Astrocyte of the cerebellum (primary cell): ENCODE data around the gene XPNPEP1.
A peak's percentile ranks its signal among the peaks of the same experiment; 100 is the strongest.

Experiments used
- DNase-seq: peaks from one replicate; pipeline ENCODE4 v3.0.0-alpha.2; 2011; ENCODE audit warnings: low read depth
- H3K4me3 ChIP-seq: 2 replicates; pipeline ENCODE4 v1.5.1; 2011; ENCODE audit warnings: mild to moderate bottlenecking, low read depth, low read length, moderate library complexity
- CTCF ChIP-seq: IDR thresholded peaks from 2 replicates; pipeline ENCODE4 v1.5.1; 2012; ENCODE audit warnings: low read length, low read depth, moderate library complexity, mild to moderate bottlenecking; ENCODE audit errors: missing control alignments
- in situ Hi-C: cut with HindIII; loops from 2 replicates; pipeline ENCODE4 v1.10.0; 2017; ENCODE audit warnings: low sequenced_read_pairs

Gene XPNPEP1

DNA sequence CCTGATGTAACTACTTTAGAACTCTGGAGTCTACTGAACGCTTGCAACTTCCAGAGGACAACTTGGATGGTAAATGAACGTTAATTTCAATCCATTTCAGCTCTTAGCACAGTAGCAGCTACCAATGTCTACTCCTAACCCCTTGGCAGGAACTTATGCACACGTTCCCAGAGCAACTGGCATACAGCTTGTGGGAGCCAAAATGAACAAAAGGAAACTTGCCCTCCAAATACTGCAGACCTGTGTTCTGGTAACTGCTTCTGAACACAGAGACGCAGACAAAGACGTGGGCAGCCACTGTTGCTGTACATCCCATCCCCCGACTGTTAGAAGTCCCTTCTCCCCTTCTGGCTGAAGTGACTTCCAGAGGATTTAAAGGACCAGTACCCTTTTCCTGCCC lies 61.3 kb downstream of the XPNPEP1 start:
- in situ Hi-C loops = no loop called here
- no peak for TF ChIP-seq CTCF
- no peak overlapping the region for H3K4me3 ChIP-seq
- DNase-seq = no peak

- H3K4me3 ChIP-seq = no peak overlapping the region
- TF ChIP-seq CTCF = no peak
- no peak for DNase-seq
- in situ Hi-C loops = no loop called here
Observed at GRCh38 chr10:109861081-109861480, 62.2 kb downstream of the XPNPEP1 start.

DNA sequence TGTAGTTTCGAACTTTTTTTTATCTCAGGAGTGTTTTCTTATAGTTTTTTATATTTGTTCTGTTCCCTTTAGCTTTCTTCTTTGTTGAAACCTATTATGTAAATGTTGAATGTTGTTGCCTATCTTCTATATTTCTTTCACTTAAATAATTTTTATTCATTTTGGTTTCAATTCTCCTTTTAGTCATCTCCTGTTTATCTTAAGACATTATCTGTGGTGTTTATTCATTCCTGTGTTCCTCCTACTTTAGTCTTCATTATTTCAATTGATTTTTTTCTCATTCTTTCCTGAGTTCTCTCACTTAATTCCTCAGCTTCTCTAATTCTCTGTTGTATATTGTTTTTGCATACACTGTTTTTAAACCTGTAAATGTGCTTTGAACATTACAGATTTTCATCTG lies 64.1 kb downstream of the XPNPEP1 start:
- H3K4me3 ChIP-seq = no peak overlapping the region
- no peak for TF ChIP-seq CTCF
- DNase-seq = no peak
- in situ Hi-C loops = no loop called here

DNA sequence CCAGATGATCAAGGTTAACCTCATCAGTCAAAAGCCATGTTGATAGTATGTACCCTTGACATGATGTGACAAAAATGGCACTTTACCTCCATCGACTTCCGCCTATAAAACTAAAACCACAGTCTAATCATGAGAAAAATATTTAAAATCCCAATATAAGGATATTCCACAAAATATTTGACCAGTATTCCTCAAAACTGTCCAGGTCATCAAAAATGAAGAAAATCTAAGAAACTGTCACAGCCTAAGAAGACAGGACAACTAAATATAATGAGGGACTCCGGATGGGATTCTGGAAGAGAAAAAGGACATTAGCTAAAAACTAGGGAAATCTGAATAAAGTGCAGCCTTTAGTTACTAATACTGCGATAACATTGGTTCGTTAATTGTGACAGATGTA lies 67.6 kb downstream of the XPNPEP1 start:
- no peak for DNase-seq
- no peak for TF ChIP-seq CTCF
- in situ Hi-C loops = no loop called here
- H3K4me3 ChIP-seq = no peak overlapping the region

GRCh38 chr10:109853921-109854320 lies 69.4 kb downstream of the XPNPEP1 start:
- in situ Hi-C loops = no loop called here
- TF ChIP-seq CTCF = no peak
- no peak for DNase-seq
- H3K4me3 ChIP-seq = no peak overlapping the region

DNA sequence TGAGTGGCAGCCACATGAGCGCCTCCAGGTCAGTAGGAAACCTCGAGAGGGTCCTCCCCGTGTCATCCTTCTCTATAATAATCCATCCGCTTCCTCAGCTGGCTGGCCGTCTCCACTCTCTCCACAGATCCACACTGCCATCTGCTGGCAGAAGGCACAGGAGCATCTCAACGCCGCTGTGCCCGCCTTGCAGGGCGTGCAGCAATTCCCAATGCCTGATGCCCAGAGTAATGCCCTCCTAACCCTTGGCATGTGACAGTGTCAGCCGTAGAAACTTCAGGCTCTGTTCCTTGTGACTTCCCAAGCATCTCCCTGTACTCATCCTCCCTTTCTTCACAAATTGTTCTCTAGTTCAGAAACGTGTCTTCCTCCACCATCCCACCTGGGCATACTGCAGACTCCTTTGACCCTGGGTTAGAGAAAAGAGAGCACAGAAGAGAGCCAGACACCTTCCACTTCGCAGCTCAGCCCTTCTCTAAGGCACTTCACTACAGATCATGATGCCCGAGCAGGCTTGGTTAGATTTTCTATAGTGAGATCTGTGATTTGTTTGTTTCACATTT lies 70.8 kb downstream of the XPNPEP1 start:
- DNase-seq = peak; percentile 31
- peak; percentile 95 for TF ChIP-seq CTCF
- in situ Hi-C loops = no loop called here
- no peak overlapping the region for H3K4me3 ChIP-seq
